ENCODE data around the gene HBG1. TPM values are rescaled to one million over a fixed set of nuclear protein-coding genes. Genes with fewer than 3 reads are reported as not detected.
"Not testable (repeated sequence)": the region's sequence is repeated elsewhere in the genome, so short reads cannot be mapped to it uniquely, and the experiment has no call there.

Gene HBG1
- total RNA-seq, 1 experiment from 2014 or later = not detected

GRCh38 chr11:5277807-5278382, 28.2 kb upstream of the HBG1 start:
- DNase-seq (ENCODE audit: low read depth) = no peak

- no peak for DNase-seq (ENCODE audit: low read depth)
Observed at GRCh38 chr11:5276697-5277096, 27.0 kb upstream of the HBG1 start.

- DNase-seq (ENCODE audit: low read depth) = no peak
Observed at GRCh38 chr11:5275369-5276110, 25.9 kb upstream of the HBG1 start.

GRCh38 chr11:5274395-5274794, 24.7 kb upstream of the HBG1 start:
- DNase-seq (ENCODE audit: low read depth) = no peak

- no peak for DNase-seq (ENCODE audit: low read depth)
Observed at GRCh38 chr11:5272395-5273017, 22.8 kb upstream of the HBG1 start.

GRCh38 chr11:5269715-5270147, 20.1 kb upstream of the HBG1 start, which contains the start of gene HBE1:
Gene HBE1, minus strand, starts transcription at chr11:5269945. Its CDS starts 55 bp downstream, at chr11:5269890.
- no peak for DNase-seq (ENCODE audit: low read depth)

GRCh38 chr11:5267033-5267563, 17.4 kb upstream of the HBG1 start:
- DNase-seq (ENCODE audit: low read depth) = no peak

- DNase-seq (ENCODE audit: low read depth) = no peak
Observed at GRCh38 chr11:5266609-5267008, 17.0 kb upstream of the HBG1 start.

GRCh38 chr11:5265832-5266231, 16.2 kb upstream of the HBG1 start:
- no peak for DNase-seq (ENCODE audit: low read depth)

- DNase-seq (ENCODE audit: low read depth) = peak; percentile 73
Observed at GRCh38 chr11:5258543-5259262, 9.0 kb upstream of the HBG1 start.

- no peak for DNase-seq (ENCODE audit: low read depth)
Observed at GRCh38 chr11:5257296-5257695, 7.6 kb upstream of the HBG1 start.

- DNase-seq (ENCODE audit: low read depth) = not testable (repeated sequence)
Observed at GRCh38 chr11:5254646-5255413, 5.2 kb upstream of the HBG1 start, which contains the start of gene HBG2. Gene HBG2, minus strand, starts transcription at chr11:5254781. Its CDS starts 53 bp downstream, at chr11:5254728.

- DNase-seq (ENCODE audit: low read depth) = not testable (repeated sequence)
Observed at GRCh38 chr11:5254023-5254422, 4.4 kb upstream of the HBG1 start.

GRCh38 chr11:5253440-5253839, 3.8 kb upstream of the HBG1 start:
- DNase-seq (ENCODE audit: low read depth) = not testable (repeated sequence)

- DNase-seq (ENCODE audit: low read depth) = no peak
Observed at GRCh38 chr11:5252919-5253265, 3.2 kb upstream of the HBG1 start.

- DNase-seq (ENCODE audit: low read depth) = no peak
Observed at GRCh38 chr11:5252192-5252918, 2.7 kb upstream of the HBG1 start.

- no peak for DNase-seq (ENCODE audit: low read depth)
Observed at GRCh38 chr11:5251746-5252145, 2.1 kb upstream of the HBG1 start.

GRCh38 chr11:5250543-5251204, 1.0 kb upstream of the HBG1 start:
- no peak for DNase-seq (ENCODE audit: low read depth)

GRCh38 chr11:5248498-5248897, 1.2 kb downstream of the HBG1 start:
- DNase-seq (ENCODE audit: low read depth) = not testable (repeated sequence)
